Body of pancreas (tissue), 4 donors: ENCODE measurements around the gene GOLGA3.

Source experiments
- POLR2A ChIP-seq, 3 donors: fragments of 450-650 bp; IDR thresholded peaks; one replicate each; pipeline ENCODE4 v1.6.1; 2016; ENCODE audit warnings: antibody characterized with exemption in 3 of 3, mild to moderate bottlenecking in 2 of 3
- TF ChIP-seq, protein P1 (sequence below), 7 experiments: fragments of 450-650 bp in 4 of 7; fragments of 200-600 bp in 3 of 7; sonication (generic) in 3 of 7; IDR thresholded peaks; one replicate each; pipeline ENCODE4 v1.5.1; 2016 to 2019; ENCODE audit warnings: antibody characterized with exemption in 7 of 7

DNA sequence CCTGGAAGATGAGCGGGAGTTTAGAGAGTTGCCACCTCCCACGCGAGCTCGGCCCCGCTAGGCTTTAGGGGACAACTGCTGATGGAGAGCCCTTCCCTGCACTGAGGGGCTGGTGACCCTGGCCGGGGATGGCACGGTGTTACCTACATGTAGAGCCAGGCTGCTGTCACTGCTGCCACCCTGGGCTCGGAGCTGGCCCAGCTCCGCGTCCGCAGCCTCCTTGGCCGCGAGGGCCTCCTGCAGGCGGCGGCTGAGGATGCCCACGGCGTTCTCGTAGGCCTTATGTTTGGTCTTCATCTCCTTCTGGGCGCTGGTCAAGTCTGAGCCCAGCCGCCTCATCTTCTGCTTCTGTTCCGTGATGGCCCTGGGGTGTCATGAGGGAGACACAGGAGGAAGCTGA, 42.5 kb downstream of the GOLGA3 start:
- TF ChIP-seq, protein P1, sequence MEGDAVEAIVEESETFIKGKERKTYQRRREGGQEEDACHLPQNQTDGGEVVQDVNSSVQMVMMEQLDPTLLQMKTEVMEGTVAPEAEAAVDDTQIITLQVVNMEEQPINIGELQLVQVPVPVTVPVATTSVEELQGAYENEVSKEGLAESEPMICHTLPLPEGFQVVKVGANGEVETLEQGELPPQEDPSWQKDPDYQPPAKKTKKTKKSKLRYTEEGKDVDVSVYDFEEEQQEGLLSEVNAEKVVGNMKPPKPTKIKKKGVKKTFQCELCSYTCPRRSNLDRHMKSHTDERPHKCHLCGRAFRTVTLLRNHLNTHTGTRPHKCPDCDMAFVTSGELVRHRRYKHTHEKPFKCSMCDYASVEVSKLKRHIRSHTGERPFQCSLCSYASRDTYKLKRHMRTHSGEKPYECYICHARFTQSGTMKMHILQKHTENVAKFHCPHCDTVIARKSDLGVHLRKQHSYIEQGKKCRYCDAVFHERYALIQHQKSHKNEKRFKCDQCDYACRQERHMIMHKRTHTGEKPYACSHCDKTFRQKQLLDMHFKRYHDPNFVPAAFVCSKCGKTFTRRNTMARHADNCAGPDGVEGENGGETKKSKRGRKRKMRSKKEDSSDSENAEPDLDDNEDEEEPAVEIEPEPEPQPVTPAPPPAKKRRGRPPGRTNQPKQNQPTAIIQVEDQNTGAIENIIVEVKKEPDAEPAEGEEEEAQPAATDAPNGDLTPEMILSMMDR (IDR thresholded peaks at IDR 0.05) = no peak
- TF ChIP-seq POLR2A (IDR thresholded peaks at IDR 0.05) = no peak
